IPS DF 4.7 (cell line): ENCODE results near the gene ACP1.
A peak's percentile ranks its signal among the peaks of the same experiment; 100 is the strongest.

Experiments
- DNase-seq: peaks from one replicate; pipeline ENCODE4 v3.0.0-alpha.2; 2013; ENCODE audit warnings: low spot score; ENCODE audit errors: extremely low read depth

The ACP1 gene

DNA sequence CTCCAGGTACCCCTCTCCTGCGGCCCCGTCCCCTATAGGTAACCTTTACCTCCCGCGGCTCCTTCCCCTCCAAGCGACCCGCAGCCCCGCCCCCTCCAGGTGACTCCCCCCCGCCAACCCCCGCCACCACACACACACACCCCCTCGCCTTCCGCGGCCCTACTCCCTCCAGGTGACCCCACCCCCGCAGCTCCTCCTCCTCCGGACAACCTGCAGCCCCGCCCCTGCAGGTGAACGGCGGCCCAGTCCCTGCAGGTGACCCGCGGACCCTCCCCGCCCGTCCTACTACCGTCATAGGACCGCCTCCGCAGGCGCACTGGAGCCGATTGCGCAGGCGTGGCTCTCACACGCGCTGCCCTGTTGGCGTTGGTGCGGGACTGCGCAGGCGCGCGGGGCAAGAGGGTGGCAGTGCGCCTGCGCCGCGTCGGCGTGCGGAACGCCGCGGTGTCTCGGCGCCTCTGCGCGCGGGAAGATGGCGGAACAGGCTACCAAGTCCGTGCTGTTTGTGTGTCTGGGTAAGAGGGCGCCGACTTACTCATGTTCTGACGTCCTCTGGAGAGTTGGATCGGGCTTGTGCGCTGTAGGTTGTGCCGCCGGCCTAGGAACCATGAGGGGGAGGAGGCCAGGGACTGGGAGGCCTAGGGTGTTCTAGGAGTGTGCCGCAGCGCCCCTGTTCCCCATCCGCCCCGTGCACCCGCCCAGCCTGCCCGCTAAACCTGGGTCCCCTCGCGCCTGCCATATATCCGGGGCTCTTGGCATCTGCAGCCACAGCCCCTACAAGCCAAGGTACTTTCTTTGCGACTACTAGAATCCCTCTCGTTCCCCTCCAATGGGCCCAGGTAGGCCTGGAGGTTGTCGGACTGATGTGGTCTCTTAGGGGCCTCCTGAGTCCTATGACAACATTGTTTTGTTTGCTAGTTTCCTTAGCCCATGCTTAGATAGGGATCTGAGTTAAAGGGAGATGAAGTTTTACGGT lies at the start of gene ACP1:
ACP1 (plus strand) TSS at position 455 of the 976 bp plus-strand sequence; CDS start at position 473, 18 bp downstream.
- peak; percentile 80 for DNase-seq

DNA sequence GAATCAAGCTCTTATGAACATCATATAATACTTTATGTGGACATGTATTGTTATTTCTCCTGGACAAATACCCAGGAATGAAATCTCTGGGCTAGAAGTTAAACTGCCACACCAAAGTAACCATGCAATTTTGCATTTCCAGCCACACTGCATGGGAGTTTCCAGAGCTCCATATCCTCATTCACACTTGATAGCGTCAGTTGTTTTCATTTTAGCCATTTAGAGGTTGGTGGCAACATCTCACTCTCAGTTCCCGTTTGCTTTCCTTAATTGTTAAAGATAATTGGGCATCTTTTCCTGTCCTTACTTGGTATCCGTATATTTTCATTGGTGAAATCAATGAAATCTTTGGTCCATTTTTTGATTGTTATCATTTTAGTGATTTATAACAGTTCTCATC lies 48.7 kb upstream of the ACP1 start:
- no peak for DNase-seq

DNA sequence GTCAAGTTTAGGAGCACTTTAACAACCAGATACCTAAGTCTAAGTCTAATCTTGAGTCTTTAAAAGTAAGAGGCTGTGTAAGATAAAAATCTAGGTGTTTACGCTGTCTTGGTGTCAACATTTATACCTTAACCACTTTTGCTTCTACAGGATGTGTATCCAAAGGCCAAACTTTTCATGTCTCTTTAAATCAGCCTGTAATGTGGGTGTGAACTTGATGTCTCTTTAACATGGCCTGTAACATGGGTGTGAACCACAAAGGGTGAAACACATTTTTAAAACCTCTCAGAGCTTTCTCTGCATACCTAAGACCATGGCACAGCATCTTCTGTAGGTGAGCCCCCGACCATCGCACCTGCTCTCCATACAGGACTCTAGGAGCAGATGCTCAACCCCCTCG lies 41.3 kb upstream of the ACP1 start:
- no peak for DNase-seq

DNA sequence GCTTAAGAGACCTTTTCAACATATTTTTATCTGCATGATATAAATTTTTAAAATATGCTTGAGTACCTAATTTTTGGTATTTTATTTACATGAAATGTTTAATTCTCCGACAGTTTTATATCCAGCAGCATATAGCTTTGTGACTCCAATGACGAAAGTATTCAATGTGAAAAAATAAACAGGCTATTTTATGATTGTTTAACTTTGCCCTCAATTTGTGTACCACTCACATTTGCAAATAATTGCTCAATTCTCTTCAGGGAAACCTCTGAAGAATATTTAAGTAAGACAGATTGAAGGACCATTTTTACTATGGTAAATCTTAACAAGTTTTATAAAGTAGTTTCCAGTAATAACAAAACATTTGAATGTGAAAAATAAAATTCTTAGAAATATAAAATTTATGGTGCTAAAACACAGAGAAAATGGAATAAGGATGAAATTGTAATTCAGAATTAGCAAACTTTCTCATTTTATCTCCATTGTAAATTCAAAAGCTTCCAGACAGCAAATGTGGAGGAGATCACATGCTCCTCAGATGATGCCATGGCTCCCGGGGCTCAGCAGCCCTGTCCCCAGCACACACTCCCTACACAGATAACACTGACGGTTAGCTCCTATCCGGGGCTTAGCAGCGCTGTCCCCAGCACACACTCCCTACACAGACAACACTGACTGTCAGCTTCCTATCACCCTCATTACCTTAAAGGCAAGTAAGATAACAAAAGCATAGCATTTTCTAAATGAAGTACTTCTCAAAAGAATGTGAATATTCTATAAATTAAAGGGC lies 40.6 kb upstream of the ACP1 start:
- DNase-seq, result no peak

DNA sequence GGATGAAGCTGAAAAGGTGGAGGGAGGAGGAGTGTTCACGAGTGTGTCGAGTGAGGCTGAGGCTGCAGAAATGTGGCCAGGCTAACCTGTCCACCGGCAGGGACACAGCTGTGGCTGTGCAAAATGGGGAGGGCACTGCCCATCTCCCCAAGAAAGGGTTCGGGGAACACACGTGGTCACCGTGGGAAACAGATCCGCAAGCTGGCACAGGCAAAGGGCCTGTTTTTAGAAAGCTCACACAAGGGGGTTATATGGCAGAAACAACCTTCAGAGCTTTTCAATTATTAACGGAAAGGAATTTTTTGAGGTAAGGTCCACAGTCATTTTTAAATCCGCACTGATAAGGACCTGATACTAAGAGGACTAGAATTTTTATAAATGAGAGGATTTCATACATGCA lies 36.6 kb upstream of the ACP1 start:
- DNase-seq, result no peak

DNA sequence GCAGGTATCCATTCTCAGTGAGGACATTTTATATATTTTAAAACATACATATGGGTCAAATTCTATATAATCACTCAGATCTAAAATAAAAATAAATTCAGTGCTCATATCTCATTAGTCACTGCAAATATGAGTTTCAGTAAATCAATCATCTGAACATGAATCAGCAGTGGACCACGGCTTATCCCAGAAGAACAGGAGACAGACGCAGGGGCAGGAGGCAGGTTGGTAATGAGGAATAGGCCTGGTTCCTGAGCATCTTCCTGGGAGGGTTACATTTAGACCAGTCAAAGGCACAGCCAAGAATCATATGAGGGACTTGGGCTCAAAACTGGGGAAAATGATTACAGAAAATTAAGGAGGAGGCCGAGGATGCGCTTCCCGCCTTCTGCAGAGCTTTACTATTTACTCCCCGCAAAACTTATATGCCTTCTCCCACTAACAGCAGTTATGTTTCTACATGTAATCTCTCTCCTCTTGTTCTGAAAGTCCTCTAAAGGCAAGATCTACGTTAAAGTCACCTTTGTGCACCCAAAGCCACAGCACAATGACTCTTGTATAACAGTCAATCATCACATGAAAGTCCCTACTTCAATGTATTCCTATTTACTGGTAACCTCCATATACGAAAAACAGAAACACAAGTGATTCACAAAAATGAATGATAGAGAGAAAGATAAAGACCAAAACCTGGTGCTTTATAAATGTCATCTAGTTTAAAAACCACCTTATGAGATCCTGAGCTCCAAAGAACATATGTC lies 36.0 kb upstream of the ACP1 start:
- no peak for DNase-seq

DNA sequence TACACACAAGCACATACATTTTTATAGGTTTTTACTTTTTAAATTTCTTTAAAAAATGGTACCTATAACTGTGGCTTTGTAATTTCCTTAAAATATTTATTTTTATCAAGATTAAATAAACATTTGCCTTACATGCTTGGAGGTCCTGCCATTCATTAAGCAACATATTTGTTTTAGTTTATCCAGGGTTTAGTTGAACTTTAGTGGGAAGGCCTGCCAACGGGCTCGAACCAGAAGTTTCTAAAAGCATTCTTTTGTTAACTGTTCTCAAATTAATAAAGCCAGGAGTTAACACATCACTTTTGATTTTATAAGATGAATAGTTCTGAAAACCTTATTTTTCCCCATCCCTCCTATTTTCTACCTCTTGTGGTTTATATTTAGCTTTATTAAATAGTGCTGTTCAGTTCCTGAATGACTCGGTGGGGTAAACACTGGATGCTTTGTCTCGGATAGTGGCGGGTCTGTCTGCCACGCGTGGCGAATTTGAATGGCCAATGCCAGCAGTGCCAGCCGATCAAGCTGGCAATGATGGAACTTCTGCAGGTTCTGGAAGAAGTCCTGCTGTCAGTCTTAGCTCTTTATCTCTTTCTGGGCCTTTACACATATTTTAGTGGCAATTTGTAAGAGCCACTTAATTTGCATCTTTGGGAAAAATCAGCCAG lies 33.1 kb upstream of the ACP1 start:
- DNase-seq, result no peak

DNA sequence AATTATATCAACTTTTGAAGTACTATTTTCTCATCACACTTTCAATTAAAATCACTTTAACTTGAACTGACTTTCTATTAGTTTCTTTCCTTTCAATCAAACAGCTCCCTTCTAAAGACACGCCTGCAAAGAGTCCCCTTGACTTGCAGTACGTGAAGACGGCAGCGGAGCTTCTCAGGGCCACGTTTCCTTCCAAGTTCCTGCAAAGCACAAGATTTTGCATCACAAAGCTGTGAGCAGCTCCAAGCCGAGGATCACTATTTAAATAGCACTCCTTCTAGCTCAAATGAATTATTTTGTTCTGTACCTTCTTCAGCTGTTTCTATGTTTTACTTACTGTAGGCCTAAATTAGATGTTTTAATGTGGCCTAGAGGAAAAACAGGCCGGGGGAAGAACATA lies 31.7 kb upstream of the ACP1 start:
- peak; percentile 28 for DNase-seq

DNA sequence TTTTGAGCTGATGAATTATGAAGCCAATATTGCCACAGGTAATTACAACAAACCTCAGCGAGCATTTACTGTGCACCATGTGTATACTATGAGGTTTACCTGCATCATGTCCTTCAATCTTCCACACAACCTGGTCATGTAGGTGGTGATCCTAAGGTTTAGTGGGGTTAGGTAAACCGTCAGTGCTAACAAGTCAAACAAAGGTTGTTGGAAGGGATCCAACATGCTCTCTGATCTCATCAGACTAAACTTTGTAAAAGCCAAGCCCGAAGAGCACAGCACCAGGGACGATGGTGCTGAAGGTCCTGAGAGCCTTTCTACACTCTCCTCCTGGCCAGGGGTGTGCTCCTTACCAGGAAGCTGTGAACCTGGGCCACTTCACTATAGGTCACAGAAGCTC lies 30.3 kb upstream of the ACP1 start:
- no peak for DNase-seq

DNA sequence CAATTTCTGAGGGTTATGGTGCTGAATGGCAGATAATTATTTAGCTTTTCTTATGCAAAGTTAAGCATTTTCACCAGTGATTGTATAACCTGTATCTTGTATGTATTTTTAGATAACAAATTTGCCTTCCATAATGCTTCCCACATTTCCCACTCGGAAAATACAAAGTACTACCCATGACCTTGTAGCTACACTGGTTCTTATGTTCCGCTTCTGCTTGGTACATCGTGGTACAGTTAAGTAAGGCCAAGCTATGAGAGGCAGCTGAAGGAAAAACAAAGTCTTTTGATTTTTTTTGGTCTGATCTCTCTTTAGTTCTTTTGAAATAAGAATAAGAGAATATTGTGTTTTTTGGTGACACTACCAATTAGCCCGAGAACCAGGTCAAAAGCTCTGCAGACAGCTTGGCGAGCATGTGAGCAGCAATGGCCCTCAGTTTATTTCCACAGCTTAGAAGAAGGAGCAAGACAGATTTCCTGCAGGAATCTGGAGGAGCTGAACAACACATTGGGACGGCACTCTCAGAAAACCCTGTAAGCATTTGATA lies 27.7 kb upstream of the ACP1 start:
- no peak for DNase-seq

DNA sequence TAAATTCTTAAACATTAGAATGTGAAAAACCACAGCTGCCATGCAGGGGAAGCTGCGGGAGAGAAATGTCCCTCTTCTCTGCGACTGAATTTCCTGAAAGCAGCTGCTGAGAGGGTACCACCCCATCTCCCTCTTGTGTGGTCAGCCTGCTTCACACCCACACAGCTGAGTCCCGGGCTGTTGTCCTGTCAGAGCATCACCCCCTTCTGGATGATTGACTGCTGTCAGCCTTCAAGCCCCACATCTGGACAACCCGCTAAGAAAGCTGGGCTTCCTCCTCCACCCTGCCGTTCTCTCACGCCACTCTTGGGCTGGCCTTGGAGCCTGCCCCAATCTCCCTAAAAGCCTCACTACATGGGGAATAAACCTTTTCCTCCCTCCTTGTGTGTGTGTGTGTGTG lies 26.9 kb upstream of the ACP1 start:
- no peak for DNase-seq

DNA sequence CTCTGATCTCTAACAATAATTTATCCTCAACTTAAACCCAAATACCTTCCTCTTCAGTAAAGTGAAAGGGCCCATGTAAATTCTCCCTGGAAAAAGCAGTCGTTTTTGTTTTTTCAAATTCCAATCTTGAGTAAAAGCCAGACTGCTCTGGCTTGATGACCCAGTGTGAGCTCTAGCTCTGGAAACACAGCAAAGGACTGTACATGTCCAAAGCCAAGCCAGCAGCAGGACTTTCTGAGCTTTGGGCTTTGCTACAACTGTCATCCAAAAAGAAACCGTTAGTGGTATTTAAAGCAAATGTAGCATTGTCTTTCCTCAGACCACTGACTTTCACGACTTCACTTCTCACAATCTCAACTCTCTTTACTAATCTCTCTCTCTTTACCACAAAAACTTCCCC lies 26.3 kb upstream of the ACP1 start:
- DNase-seq, result no peak

DNA sequence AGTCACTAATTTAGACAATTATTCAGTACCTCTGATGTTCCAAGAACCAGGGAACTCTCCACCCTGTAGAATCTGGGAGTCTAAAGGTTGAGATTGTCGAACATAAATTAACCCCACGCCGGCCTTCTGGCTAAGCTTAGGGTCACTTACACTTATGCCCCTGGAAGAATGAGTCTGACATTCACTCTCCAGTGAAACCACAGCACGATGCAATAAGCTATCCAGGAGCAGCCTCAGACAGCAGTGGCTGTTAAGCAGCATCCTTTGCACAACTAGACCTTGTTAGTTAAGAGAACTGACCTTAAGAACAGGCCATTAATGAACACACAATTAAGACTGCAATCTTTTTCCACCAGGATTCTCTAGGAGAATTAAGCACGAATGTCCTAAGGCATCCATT lies 25.9 kb upstream of the ACP1 start:
- no peak for DNase-seq

DNA sequence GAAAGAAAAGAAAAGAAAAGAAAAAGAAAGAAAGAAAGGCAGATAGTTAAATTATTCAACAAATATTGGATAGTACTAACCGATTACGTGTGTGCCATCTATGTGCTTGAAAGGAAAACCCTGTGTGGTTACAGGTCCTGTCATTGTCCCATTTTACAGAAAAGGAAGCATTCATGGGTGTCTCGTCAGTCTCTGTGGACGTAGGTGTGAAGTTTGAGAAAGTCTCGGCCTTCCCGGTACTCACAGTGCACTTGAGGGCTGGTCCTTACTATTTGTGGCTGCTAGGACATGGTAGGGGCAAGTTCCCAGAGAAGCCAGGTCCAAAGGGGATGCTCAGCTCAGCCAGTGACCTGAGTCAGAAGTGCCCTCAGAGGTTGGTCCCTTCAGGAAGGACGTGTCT lies 20.2 kb upstream of the ACP1 start:
- no peak for DNase-seq

DNA sequence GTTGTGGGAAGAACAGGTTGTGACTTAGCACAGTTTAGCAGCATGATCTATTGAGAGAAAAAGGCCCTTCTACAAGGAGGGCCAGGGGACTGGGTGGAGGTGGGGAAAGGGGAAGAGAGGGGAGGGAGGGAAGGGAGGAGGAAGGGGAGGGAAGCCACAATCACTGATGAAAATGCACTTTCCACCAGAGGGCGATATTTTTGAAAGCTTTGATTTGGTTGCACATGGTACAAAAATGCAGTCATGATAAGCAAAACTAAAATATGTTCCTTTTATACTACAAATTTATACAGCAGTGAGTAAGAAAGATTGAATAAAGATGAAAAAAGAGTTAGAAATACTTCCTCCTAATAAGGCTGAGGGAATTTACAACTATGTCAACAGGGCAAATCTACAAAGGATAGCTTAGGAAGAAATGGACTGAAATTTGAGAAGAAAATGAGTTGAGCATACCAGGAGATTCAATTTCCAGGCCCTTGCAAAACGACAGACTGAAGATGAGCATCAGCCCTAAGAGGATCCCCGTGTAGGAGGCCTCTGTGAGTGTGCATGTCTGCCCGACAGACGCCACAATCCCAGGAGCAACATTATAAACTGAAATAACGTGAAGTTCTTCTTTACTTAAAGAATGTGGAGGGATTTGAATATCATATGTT lies 18.1 kb upstream of the ACP1 start:
- peak; percentile 46 for DNase-seq

DNA sequence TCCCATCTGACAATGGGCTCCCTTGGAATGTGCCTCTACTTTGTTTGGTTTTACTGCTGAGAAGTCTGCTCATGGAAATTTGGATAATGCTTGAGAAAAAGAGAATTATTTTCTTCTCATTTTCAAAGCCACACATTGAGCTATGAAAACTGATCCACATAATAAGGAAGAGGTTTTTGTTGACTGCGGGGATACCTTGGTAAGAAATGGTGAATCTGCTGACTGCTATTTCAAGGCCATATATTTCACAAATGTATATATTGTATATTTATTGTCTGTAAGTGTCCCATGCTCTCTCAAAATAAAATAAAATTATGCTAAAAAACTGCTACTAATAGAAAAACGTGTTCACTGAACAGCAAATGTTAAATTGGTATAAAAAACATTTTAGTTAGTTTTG lies 16.0 kb upstream of the ACP1 start:
- DNase-seq, result no peak

DNA sequence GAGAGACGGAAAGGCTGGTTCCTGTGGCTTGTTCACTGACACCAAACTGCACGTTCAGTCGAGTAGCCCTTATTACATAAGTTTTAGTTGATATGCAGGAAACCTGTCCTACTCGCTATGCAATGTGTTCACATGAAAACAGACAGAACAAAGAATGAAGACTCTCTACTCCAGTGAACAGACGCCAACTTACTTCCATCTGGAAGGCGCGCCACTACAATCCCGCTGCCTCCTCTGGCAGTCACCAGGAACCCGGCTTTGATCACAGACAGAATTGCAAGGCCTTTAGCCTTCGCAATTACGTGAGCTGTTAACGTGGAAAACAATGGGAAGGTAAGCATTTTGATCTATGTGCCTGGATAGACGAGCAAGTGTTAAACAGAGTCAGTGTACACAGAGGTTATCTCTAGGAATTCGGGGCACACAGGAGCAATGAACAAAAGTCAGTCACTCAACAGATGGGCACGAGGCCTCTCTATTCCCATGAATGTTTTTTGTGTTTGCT lies 15.2 kb upstream of the ACP1 start:
- no peak for DNase-seq

DNA sequence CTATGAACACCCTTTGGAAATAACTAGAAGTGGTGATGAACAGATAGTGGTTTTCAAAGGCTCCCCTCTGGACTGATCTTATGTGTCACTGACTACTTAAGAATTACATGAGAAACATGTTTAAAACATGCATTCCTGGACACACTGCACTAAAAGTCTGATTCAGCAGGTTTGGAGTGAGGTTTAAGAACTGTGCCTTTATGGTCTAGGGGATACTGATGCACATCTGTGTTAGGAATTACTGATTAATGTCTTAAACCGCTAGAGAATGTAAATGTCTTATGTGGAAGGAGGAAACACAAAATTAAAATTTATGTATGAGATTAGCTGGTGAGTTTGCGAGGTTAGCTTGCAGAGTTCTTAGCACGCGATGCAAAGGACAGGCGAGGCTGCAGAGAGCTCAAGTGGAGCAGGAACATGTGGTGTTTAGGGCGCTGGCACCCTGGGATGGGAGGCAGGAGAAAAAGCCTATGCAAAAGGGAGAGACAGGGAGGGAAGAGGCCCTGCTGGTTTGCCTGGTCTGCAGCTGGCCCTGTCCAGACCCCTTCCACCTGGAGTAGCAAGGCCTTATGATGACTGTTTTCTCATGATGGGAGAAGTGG lies 12.6 kb upstream of the ACP1 start:
- no peak for DNase-seq

DNA sequence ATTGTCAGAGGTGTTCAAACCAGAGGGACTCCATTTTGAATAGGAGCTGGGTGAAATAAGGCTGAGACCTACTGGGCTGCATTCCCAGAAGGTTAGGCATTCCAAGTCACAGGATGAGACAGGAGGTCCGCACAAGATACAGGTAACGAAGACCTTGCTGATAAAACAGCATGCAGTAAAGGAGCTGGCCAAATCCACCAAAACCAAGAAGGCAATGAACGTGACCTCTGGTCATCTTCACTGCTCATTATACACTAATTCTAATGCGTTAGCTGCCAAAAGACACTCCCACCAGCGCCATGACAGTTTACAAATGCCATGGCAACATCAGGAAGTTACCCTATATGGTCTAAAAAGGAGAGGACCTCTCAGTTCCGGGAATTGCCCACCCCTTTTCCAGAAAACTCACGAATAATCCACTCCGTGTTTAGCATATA lies 11.5 kb upstream of the ACP1 start:
- DNase-seq, result no peak

DNA sequence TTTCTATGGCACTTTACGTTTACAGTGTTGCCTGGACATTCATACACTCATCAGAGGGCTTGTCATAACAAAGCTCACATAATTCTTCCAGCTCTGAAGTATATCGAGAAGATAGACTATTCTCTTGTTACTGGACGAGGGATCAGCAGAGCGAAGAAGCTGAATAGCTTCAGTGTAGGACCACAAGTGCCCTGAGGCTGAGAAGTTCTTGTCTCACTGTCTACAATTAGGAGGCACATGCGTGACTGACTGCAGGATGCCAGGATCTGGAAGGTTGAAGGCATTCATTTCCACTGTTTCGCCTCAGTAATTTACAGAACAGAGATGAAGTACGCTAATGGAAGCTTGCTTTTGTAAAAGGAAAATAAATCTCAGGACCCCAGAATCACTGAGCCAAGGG lies 10.5 kb upstream of the ACP1 start:
- DNase-seq, result no peak
